ENCODE results near the gene C5AR1.
"Not testable (repeated sequence)": the region's sequence is repeated elsewhere in the genome, so short reads cannot be mapped to it uniquely, and the experiment has no call there.

Gene C5AR1

GRCh38 chr19:47309608-47310007 lies at the start of gene C5AR1:
TSS of gene C5AR1 (plus strand) at chr19:47309861. CDS start at chr19:47309896, 35 bp downstream.
- in situ Hi-C loops (cut with HindIII; ENCODE audit: low pct_ligation_motif_present, low sequenced_read_pairs) = no loop called here
- no peak within 1 kb of the TSS for H3K4me3 ChIP-seq (ENCODE audit: low read depth, low read length)
- no peak for TF ChIP-seq CTCF (IDR thresholded peaks at IDR 0.05; ENCODE audit: low read depth, low read length, missing control alignments)
- H3K27ac ChIP-seq = no peak within 1 kb of the TSS
- H3K36me3 ChIP-seq (replicated peaks) = no peaks in the 10 kb centered on the region
- H3K27me3 ChIP-seq (replicated peaks) = no peaks in the 10 kb centered on the region
- no peak for DNase-seq

- Histone ChIP-seq H3K4me3 (ENCODE audit: low read depth, low read length) (no peak overlapping the region), H3K27me3 (replicated peaks) (no peaks in the 10 kb centered on the region), H3K36me3 (replicated peaks) (peaks cover 39% of the 10 kb centered on the region), H3K27ac (no peak overlapping the region)
- TF ChIP-seq CTCF (IDR thresholded peaks at IDR 0.05; ENCODE audit: low read depth, low read length, missing control alignments) = no peak
- in situ Hi-C loops (cut with HindIII; ENCODE audit: low pct_ligation_motif_present, low sequenced_read_pairs) = no loop called here
- no peak for DNase-seq
Observed at GRCh38 chr19:47260476-47260875, 49.2 kb upstream of the C5AR1 start.

GRCh38 chr19:47261946-47262793 lies 47.5 kb upstream of the C5AR1 start:
- H3K27me3 ChIP-seq (replicated peaks); in situ Hi-C loops (cut with HindIII; ENCODE audit: low pct_ligation_motif_present, low sequenced_read_pairs); H3K27ac ChIP-seq; H3K4me3 ChIP-seq (ENCODE audit: low read depth, low read length); DNase-seq: not testable (repeated sequence)
- H3K36me3 ChIP-seq (replicated peaks) = peaks cover 47% of the 10 kb centered on the region

- H3K27ac ChIP-seq = no peak overlapping the region
- no peak for TF ChIP-seq CTCF (IDR thresholded peaks at IDR 0.05; ENCODE audit: low read depth, low read length, missing control alignments)
- no peak overlapping the region for H3K4me3 ChIP-seq (ENCODE audit: low read depth, low read length)
- H3K36me3 ChIP-seq (replicated peaks) = peaks cover 56% of the 10 kb centered on the region
- H3K27me3 ChIP-seq (replicated peaks) = no peaks in the 10 kb centered on the region
- no peak for DNase-seq
- in situ Hi-C loops (cut with HindIII; ENCODE audit: low pct_ligation_motif_present, low sequenced_read_pairs) = no loop called here
Observed at GRCh38 chr19:47264629-47265028, 45.0 kb upstream of the C5AR1 start.

- no peaks in the 10 kb centered on the region for H3K27me3 ChIP-seq (replicated peaks)
- H3K4me3 ChIP-seq (ENCODE audit: low read depth, low read length) = no peak overlapping the region
- in situ Hi-C loops (cut with HindIII; ENCODE audit: low pct_ligation_motif_present, low sequenced_read_pairs) = no loop called here
- H3K36me3 ChIP-seq (replicated peaks) = peaks cover 57% of the 10 kb centered on the region
- no peak for TF ChIP-seq CTCF (IDR thresholded peaks at IDR 0.05; ENCODE audit: low read depth, low read length, missing control alignments)
- no peak overlapping the region for H3K27ac ChIP-seq
- DNase-seq = no peak
Observed at GRCh38 chr19:47266401-47266941, 43.2 kb upstream of the C5AR1 start.

GRCh38 chr19:47267350-47267759 lies 42.3 kb upstream of the C5AR1 start:
- Histone ChIP-seq H3K27me3 (replicated peaks) (no peaks in the 10 kb centered on the region), H3K27ac (no peak overlapping the region), H3K4me3 (ENCODE audit: low read depth, low read length) (no peak overlapping the region), H3K36me3 (replicated peaks) (peaks cover 55% of the 10 kb centered on the region)
- in situ Hi-C loops (cut with HindIII; ENCODE audit: low pct_ligation_motif_present, low sequenced_read_pairs) = no loop called here
- TF ChIP-seq CTCF (IDR thresholded peaks at IDR 0.05; ENCODE audit: low read depth, low read length, missing control alignments) = no peak
- no peak for DNase-seq
